Epidermal melanocyte (primary cell): ENCODE measurements around the gene SYNGR4.
"Not testable (repeated sequence)": the region's sequence is repeated elsewhere in the genome, so short reads cannot be mapped to it uniquely, and the experiment has no call there.

Experiments used
- DNase-seq: peaks from one replicate; pipeline ENCODE4 v3.0.0; 2011; ENCODE audit warnings: low spot score; ENCODE audit not compliant: insufficient read length

Gene SYNGR4

GRCh38 chr19:48371367-48371766 lies 7.2 kb downstream of the SYNGR4 start:
- DNase-seq, result no peak

DNA sequence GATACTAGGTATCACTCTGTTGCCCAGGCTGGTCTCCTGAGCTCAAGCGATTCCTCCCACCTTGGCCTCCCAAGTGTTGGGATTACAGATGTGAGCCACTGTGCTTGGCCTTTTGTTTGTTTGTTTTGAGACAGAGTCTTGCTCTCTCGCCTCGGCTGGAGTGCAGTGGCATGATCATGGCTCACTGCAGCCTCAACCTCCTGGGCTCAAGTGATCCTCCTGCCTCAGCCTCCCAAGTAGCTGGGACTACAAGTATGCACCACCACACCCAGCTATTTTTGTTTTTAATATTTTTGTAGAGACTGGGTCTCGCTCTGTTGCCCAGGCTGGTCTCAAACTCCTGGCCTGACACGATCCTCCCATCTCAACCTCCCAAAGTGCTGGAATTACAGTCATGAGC lies 7.6 kb downstream of the SYNGR4 start:
- DNase-seq, result not testable (repeated sequence)

DNA sequence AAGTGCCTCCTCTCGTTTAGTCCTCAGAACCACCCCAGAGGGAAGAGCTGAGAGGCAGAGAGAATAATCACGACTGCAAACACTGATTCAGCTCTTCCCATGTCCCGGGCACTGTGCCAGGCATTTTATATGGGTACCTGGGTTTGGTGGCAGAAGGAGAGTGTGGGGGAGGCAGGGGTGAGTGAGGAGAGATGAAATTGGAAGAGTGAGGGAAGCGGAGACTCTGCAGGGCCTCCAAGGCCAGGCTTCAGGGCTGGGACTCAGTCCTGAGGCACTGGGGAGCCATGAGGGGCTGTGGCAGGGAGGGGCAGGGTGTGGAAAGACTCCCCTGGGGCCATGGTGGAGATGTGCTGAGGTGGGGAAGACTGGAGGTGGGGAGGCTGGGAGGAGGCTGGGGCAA lies 8.7 kb downstream of the SYNGR4 start:
- no peak for DNase-seq

GRCh38 chr19:48373567-48373966 lies 9.4 kb downstream of the SYNGR4 start:
- DNase-seq, result no peak

GRCh38 chr19:48378194-48378570 lies 14.0 kb downstream of the SYNGR4 start:
- no peak for DNase-seq

GRCh38 chr19:48379058-48379457 lies 14.9 kb downstream of the SYNGR4 start:
- no peak for DNase-seq

GRCh38 chr19:48381178-48381950 lies 17.2 kb downstream of the SYNGR4 start:
- DNase-seq, result no peak

DNA sequence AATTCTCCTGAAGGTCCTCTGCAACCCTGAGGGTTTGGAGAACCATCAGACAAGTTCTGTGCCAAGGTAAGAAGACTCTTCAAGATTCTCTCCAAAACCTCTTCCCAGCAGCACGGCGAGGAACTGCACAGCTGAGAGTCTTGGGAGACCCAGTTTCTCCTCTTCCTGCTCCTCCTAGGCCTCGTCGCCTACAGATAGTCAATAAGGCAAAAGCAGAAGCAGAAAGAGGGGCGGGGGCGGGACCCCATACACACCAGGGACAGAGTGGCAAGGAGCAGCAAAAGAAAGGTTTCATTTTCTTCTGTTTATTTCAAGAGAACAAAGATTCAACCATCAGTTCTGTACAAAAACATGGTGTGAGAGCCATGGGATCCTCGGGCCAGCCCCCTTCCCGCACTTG lies 18.1 kb downstream of the SYNGR4 start:
- DNase-seq, result no peak

DNA sequence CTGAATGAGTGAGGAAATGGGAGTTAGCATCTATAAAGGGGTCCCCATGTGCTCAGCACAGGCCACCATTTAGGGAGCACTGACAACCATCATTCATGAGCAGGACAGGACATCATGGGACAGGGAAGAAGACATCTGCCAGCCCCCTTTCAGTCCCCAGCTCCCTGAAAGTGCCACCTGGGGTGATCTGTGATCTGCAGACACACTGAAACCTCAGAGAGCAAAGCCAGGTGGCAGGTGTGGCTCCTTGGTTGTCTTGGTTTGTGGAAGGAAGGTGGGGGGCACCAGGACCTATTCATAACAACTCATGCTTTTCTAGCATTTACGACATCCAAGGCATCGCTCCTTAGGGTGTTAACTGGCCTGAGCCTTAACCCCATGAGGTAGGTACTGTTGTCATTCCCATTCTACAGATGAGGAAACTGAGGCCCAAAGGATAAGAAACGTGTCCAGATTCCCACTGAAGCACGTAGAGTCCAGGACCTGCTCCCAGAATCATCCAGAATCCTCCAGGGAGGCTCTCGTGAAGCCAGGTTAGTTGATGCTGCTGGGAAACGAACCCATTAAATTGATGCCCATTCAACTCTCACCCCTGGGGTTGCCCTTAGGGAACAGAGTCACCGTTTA lies 21.4 kb downstream of the SYNGR4 start:
- no peak for DNase-seq

DNA sequence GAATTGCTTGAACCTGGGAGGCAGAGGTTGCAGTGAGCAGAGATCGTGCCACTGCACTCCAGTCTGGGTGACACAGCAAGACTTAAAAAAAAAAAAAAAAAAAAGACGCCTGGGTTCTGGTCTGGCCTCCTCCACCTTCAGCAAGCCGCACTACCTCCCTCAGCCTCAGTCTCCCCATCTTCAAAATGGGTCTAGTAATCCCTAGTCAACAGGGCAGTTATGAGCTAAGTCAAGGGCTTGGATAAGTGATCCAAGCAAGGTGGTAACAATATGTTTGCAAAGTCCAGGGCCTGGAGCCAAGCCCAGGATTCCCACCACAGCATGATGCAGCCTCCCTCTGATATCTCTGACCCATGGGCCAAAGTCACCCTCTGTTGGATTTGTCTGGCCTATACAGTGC lies 22.8 kb downstream of the SYNGR4 start:
- no peak for DNase-seq

DNA sequence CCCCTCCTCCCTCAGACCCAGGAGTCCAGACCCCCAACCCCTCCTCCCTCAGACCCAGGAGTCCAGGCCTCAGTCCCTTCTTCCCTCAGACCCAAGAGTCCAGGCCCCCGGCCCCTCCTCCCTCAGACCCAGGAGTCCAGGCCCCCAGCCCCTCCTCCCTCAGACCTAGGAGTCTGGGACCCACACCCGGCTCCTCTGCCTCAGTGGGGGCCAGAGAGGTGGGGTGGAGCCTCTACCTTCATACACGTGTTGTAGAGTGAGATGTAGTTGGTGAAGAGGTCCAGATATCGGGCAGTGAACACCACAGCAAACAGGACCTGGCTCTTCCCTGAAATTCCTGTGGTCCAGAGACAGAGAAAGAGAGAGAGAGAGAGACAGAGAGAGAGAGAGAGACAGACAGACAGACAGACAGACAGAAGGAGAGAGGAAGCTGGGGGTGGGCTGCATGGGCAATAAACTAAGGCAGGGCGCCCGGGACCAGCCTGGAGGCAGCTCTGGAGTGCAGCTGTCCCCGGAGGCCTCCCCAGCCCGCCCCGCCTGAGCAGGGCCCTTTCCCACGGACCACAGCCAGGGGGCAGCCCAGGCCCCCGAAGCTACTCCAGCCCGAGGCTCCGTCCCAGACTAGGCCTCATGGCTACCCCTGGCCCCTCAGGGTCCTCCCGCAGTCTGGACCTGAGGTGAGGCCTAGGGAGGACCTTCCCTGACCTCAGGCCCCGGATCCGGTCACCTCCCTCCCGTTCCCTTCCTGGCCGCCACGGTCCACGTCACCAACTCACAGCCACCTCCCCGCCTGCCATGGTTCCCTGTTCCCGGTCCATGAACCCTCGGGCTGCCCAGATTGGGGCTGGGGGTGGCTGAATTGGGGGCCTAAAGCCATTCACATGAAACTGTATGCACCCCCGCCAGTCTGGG lies 26.3 kb downstream of the SYNGR4 start:
- no peak for DNase-seq

GRCh38 chr19:48391100-48392005 lies 27.2 kb downstream of the SYNGR4 start, which contains the start of gene KDELR1:
Gene KDELR1, minus strand, starts transcription at chr19:48391551. Its CDS starts 193 bp downstream, at chr19:48391358.
- DNase-seq, result peak; percentile 92

- not testable (repeated sequence) for DNase-seq
Observed at GRCh38 chr19:48392006-48392344, 27.8 kb downstream of the SYNGR4 start.

DNA sequence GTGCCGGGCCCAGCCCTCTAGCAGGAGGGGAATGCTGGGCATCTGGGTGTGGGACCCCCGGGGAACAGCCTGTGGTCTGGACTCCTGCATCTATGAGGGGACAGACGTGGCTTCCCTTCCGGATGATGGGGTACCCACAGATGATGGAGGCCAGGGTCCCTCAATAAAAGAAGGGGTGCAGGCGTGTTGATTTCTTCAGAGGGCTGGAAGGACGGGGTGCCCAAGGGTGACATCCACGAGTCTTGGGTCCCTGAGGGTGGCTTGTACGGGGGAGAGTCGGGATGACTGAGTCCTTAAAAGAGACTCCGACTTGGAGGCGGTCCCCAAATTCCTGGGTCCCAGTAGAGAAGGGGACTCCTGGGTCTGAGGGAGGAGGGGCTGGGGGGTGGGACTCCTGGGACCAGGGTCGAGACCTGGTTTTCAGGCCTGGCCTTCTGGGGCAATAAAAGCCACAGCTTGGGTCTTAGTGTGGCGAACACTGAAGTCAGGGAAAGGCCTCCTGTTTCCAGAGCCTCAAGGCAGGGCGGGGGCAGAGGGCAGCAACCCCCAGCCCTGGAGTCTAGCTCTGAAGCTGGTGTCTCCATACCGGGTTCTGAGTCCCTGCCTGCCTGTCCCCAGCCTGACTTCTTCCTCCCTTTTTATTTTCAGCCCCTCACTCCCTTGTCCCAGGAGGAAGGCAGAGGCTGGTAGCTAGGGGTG lies 28.8 kb downstream of the SYNGR4 start:
- DNase-seq, result no peak

DNA sequence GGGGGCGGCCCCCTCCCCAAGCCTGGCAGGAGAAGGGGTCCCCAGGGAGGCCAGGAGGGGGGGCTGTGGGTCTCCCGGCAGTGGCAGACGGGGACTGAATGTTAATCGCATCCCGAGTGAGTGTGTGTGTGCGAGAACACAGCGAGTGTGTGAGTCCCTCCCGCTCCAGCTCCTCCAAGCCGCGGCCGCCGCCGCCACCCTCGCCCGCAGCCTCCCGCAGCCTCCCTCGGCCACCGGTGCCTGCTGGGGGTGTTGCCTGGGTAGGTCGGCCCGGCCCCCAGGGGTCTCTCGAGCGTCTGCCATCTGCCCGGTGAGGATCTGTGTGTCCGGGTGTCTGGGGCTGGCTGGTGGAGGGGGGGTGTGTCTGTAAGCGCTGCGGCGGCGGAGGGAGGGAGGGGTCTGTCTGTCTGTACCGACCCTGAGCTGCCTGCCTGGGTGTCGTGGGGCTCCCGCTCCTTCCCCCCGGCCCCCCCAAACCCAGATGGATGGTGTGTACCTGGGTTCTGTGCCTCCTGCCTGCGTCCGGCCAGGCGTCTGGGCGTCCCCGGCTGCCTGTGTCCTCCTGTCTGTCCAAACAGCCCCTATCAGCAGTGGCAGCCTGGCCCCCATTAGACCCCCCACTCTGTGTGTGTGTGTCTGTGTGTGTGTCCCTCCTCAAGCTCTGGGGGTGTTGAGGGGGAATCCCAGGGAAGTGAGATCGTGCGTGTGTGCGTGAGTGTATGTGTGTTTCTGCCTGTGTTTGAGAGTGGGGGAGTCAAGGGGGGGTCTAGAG lies 29.6 kb downstream of the SYNGR4 start, which contains the start of gene GRIN2D:
TSS of gene GRIN2D (plus strand) at position 110 of the 772 bp plus-strand sequence. CDS start 4,725 bp downstream, outside the sequence.
- DNase-seq, result no peak

- DNase-seq, result no peak
Observed at GRCh38 chr19:48394331-48395169, 30.4 kb downstream of the SYNGR4 start.

- no peak for DNase-seq
Observed at GRCh38 chr19:48395170-48395455, 30.9 kb downstream of the SYNGR4 start.

- DNase-seq, result no peak
Observed at GRCh38 chr19:48395499-48395898, 31.3 kb downstream of the SYNGR4 start.
